PFSK-1 (cell line): Measurements from ENCODE around the gene FAM210A.

Experiments
- FOXP2 ChIP-seq: optimal IDR thresholded peaks from 2 replicates; pipeline ENCODE3; 2011; ENCODE audit warnings: borderline replicate concordance, control low read depth, inconsistent platforms; ENCODE audit not compliant: insufficient read depth; ENCODE audit errors: extremely low read length, extremely low read depth
- SIN3A ChIP-seq: IDR thresholded peaks from 2 replicates; pipeline ENCODE4 v1.6.1; 2012; ENCODE audit warnings: mild to moderate bottlenecking, low read length, moderate library complexity, borderline replicate concordance; ENCODE audit not compliant: insufficient read depth
- TF ChIP-seq, protein P1 (sequence below), 2 experiments: IDR thresholded peaks; 2 replicates each; pipeline versions ENCODE4 v1.6.1 to v1.8.0; 2011 to 2012; ENCODE audit warnings: low read depth in 2 of 2, low read length in 2 of 2, control low read depth in 1 of 2, inconsistent platforms in 1 of 2, mild to moderate bottlenecking in 1 of 2, moderate library complexity in 1 of 2; ENCODE audit not compliant: insufficient read depth in 1 of 2

DNA sequence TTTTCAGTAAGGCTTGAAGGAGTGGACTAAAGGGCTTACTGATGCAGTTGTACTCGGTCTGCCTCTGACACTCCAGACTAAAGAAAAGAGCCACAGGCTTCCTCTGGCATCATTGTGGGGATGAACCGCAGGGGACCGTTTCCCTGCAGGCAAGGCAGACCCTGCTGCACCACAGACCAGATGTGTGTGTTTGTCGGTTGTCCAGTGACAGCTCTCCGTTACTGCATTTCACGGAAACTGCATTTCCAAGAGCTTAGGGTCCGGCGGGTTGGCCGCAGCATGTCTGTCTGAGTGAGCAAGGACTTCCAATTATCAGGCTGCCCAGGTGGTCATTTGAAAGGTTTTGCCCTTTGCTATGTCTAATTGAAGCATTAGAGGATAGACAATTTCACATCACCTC is 98.1 kb downstream of the FAM210A start:
- TF ChIP-seq FOXP2 (no peak), SIN3A (no peak)
- TF ChIP-seq, protein P1, sequence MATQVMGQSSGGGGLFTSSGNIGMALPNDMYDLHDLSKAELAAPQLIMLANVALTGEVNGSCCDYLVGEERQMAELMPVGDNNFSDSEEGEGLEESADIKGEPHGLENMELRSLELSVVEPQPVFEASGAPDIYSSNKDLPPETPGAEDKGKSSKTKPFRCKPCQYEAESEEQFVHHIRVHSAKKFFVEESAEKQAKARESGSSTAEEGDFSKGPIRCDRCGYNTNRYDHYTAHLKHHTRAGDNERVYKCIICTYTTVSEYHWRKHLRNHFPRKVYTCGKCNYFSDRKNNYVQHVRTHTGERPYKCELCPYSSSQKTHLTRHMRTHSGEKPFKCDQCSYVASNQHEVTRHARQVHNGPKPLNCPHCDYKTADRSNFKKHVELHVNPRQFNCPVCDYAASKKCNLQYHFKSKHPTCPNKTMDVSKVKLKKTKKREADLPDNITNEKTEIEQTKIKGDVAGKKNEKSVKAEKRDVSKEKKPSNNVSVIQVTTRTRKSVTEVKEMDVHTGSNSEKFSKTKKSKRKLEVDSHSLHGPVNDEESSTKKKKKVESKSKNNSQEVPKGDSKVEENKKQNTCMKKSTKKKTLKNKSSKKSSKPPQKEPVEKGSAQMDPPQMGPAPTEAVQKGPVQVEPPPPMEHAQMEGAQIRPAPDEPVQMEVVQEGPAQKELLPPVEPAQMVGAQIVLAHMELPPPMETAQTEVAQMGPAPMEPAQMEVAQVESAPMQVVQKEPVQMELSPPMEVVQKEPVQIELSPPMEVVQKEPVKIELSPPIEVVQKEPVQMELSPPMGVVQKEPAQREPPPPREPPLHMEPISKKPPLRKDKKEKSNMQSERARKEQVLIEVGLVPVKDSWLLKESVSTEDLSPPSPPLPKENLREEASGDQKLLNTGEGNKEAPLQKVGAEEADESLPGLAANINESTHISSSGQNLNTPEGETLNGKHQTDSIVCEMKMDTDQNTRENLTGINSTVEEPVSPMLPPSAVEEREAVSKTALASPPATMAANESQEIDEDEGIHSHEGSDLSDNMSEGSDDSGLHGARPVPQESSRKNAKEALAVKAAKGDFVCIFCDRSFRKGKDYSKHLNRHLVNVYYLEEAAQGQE (IDR thresholded peaks at IDR 0.05; ENCODE audit: insufficient read depth in 1 of 2, low read depth in 2 of 2, low read length in 2 of 2) = no peak
